HCT116 (cell line): ENCODE data around the gene ROBO1.

Experiments used
- FOSL1 ChIP-seq: IDR thresholded peaks from 2 replicates; pipeline ENCODE4 v1.6.1; 2012; ENCODE audit warnings: low read depth
- POLR2A ChIP-seq: IDR thresholded peaks from 2 replicates; pipeline ENCODE4 v1.7.0; 2011; ENCODE audit warnings: borderline replicate concordance; ENCODE audit not compliant: insufficient read depth, insufficient read length; ENCODE audit errors: extremely low read depth
- POLR2AphosphoS5 ChIP-seq: IDR thresholded peaks from 2 replicates; pipeline ENCODE4 v1.6.1; 2011; ENCODE audit warnings: mild to moderate bottlenecking, low read depth, low read length, moderate library complexity
- RAD21 ChIP-seq: IDR thresholded peaks from 2 replicates; pipeline ENCODE4 v1.6.1; 2012; ENCODE audit warnings: low read depth, mild to moderate bottlenecking
- SIN3A ChIP-seq: IDR thresholded peaks from 2 replicates; pipeline ENCODE4 v1.6.1; 2012; ENCODE audit warnings: low read depth
- SP1 ChIP-seq: IDR thresholded peaks from 2 replicates; pipeline ENCODE4 v1.6.1; 2012; ENCODE audit warnings: low read depth
- TF ChIP-seq, protein P1 (sequence below), 3 experiments: fragments of 200-600 bp in 1 of 3; sonication (generic) in 1 of 3; IDR thresholded peaks in 2 of 3; conservative IDR thresholded peaks in 1 of 3; 2 replicates each; pipeline ENCODE4 v1.5.1; 2012 to 2017; ENCODE audit warnings: low read depth in 2 of 3, low read length in 2 of 3, antibody characterized with exemption in 1 of 3, borderline replicate concordance in 1 of 3, control low read depth in 1 of 3, mild to moderate bottlenecking in 1 of 3, mixed read lengths in 1 of 3, mixed run types in 1 of 3, moderate library complexity in 1 of 3; ENCODE audit not compliant: insufficient read depth in 1 of 3
- TF ChIP-seq, protein P2 (sequence below): IDR thresholded peaks from 2 replicates; pipeline ENCODE4 v1.6.1; 2012; ENCODE audit warnings: low read depth

- no peak for TF ChIP-seq POLR2AphosphoS5
- TF ChIP-seq SP1, result no peak
- TF ChIP-seq POLR2A, result no peak
- TF ChIP-seq, protein P1, sequence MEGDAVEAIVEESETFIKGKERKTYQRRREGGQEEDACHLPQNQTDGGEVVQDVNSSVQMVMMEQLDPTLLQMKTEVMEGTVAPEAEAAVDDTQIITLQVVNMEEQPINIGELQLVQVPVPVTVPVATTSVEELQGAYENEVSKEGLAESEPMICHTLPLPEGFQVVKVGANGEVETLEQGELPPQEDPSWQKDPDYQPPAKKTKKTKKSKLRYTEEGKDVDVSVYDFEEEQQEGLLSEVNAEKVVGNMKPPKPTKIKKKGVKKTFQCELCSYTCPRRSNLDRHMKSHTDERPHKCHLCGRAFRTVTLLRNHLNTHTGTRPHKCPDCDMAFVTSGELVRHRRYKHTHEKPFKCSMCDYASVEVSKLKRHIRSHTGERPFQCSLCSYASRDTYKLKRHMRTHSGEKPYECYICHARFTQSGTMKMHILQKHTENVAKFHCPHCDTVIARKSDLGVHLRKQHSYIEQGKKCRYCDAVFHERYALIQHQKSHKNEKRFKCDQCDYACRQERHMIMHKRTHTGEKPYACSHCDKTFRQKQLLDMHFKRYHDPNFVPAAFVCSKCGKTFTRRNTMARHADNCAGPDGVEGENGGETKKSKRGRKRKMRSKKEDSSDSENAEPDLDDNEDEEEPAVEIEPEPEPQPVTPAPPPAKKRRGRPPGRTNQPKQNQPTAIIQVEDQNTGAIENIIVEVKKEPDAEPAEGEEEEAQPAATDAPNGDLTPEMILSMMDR (IDR thresholded peaks at IDR 0.05 in 2 of 3, conservative IDR thresholded peaks at IDR 0.05 in 1 of 3; ENCODE audit: borderline replicate concordance in 1 of 3, insufficient read depth in 1 of 3, low read depth in 2 of 3, low read length in 2 of 3), result no peak
- TF ChIP-seq SIN3A, result no peak
- no peak for TF ChIP-seq RAD21
- TF ChIP-seq FOSL1, result no peak
- TF ChIP-seq, protein P2, sequence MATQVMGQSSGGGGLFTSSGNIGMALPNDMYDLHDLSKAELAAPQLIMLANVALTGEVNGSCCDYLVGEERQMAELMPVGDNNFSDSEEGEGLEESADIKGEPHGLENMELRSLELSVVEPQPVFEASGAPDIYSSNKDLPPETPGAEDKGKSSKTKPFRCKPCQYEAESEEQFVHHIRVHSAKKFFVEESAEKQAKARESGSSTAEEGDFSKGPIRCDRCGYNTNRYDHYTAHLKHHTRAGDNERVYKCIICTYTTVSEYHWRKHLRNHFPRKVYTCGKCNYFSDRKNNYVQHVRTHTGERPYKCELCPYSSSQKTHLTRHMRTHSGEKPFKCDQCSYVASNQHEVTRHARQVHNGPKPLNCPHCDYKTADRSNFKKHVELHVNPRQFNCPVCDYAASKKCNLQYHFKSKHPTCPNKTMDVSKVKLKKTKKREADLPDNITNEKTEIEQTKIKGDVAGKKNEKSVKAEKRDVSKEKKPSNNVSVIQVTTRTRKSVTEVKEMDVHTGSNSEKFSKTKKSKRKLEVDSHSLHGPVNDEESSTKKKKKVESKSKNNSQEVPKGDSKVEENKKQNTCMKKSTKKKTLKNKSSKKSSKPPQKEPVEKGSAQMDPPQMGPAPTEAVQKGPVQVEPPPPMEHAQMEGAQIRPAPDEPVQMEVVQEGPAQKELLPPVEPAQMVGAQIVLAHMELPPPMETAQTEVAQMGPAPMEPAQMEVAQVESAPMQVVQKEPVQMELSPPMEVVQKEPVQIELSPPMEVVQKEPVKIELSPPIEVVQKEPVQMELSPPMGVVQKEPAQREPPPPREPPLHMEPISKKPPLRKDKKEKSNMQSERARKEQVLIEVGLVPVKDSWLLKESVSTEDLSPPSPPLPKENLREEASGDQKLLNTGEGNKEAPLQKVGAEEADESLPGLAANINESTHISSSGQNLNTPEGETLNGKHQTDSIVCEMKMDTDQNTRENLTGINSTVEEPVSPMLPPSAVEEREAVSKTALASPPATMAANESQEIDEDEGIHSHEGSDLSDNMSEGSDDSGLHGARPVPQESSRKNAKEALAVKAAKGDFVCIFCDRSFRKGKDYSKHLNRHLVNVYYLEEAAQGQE, result no peak
Observed at GRCh38 chr3:78670746-78671145, 1097.1 kb downstream of the ROBO1 start.
